Measurements from ENCODE around the gene RTN4R. TPM values are rescaled to one million over a fixed set of nuclear protein-coding genes. Genes with fewer than 3 reads are reported as not detected.

RTN4R gene
- total RNA-seq, 4 donors from 2014 or later: 2.5 to 6.9 (median 3.6) TPM

DNA sequence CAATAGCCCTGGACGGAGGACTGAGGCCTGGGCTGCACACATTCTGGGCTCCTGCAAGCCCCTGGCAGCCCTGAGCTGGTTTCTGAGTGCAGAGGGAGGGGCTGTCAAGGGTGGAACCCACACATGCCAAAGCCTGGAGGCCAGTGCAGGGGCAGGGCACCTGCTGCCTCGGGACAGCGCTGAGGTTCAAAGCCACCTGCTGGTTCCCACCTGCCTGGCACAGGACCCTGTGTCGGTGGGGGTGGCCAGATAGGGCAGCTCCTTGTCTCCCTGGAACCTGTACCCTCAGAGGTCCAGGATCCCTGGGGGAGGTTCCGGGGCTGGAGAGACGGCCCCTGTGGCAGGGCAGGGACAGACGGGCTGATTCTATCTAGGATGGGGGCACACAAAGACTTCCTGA lies 40.8 kb downstream of the RTN4R start:
- Histone ChIP-seq H3K4me1 (peaks cover 0 to 10% (median 0%) of the 10 kb centered on the region in 4 donors), H3K36me3 (no peaks in the 10 kb centered on the region), H3K4me3 (no peak overlapping the region), H3K27ac (no peak overlapping the region), H3K9me3 (no peaks in the 10 kb centered on the region), H3K27me3 (peaks cover 0 to 7% of the 10 kb centered on the region in 2 donors)
- WGBS, 2 donors: 44 to 75% methylated on average over 1 to 7 of the region's 7 CpGs
- DNase-seq (ENCODE audit: low spot score in 2 of 2): no peak
- TF ChIP-seq POLR2A (IDR thresholded peaks at IDR 0.05) (no peak), EP300 (IDR thresholded peaks at IDR 0.05) (no peak)
- TF ChIP-seq, protein P1, sequence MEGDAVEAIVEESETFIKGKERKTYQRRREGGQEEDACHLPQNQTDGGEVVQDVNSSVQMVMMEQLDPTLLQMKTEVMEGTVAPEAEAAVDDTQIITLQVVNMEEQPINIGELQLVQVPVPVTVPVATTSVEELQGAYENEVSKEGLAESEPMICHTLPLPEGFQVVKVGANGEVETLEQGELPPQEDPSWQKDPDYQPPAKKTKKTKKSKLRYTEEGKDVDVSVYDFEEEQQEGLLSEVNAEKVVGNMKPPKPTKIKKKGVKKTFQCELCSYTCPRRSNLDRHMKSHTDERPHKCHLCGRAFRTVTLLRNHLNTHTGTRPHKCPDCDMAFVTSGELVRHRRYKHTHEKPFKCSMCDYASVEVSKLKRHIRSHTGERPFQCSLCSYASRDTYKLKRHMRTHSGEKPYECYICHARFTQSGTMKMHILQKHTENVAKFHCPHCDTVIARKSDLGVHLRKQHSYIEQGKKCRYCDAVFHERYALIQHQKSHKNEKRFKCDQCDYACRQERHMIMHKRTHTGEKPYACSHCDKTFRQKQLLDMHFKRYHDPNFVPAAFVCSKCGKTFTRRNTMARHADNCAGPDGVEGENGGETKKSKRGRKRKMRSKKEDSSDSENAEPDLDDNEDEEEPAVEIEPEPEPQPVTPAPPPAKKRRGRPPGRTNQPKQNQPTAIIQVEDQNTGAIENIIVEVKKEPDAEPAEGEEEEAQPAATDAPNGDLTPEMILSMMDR (IDR thresholded peaks at IDR 0.05): no peak

DNA sequence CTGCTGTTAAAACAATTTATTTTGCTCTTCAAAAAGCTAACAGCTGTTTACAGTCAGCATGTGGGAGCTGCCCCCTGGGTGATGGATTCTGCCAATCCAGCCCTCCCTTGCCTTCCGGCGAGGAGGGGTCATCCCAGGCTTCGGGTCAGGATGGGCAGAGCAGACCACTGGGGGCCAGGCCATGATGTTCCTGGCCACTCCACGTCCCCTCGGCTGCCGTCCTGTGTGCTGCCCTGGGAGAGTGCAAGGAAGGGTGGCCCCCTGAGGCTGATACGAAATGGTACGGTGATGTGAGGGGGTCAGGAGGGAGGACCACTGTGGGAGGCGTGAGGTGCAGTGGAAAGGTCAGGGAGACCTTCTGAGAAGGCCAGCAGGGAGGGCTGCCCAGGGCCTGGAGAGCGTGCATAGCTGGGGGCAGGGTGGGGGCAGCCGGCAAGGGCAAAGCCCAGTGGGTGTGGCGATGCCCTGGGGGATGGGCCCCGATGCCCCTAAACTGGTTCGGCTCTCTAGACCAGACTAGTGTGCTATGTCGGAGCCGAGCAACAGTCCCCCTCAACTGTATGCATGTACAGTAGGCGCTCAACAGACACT lies 41.3 kb downstream of the RTN4R start:
- no peak for DNase-seq (ENCODE audit: low spot score in 2 of 2)
- Histone ChIP-seq H3K9me3 (no peaks in the 10 kb centered on the region), H3K27ac (no peak overlapping the region), H3K4me3 (no peak overlapping the region), H3K27me3 (peaks cover 0 to 7% of the 10 kb centered on the region in 2 donors), H3K4me1 (peaks cover 0 to 10% (median 0%) of the 10 kb centered on the region in 4 donors), H3K36me3 (no peaks in the 10 kb centered on the region)
- TF ChIP-seq POLR2A (IDR thresholded peaks at IDR 0.05) (no peak), EP300 (IDR thresholded peaks at IDR 0.05) (no peak)
- TF ChIP-seq, protein P1 (IDR thresholded peaks at IDR 0.05): no peak
- 53 to 72% methylated on average over 13 to 17 of the region's 17 CpGs for WGBS, 2 donors

DNA sequence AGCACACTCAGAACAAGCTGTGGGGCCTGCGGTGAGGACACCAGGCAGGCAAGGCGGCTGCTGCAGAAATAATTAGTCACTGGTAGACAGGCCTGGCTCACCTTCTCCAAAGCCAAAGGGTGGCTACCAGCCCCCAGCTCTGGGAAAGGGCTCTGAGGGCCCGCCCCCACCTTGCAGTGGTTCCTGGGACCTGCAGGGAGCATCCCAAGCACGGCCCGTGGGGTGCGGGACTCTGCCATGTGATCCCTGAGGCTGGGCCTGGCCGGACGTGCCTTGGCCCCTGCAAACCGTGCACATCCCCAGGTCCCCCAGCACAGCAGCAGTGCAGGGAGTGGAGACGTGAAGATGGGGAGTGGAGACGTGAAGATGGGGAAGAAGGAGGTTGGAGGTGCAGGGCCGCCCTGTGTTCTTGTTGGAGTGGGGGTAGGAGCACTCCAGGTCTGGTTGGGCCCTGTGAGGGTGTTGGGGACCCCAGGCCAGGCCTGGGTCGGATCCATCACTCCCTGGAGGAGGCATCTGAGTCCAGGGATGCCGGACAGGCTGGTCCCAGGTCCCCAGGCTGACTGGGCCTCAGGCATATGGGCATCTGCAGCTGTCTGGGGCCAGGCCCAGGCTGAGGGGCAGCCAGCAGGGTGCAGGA lies 41.9 kb downstream of the RTN4R start:
- no peaks in the 10 kb centered on the region for H3K9me3 ChIP-seq
- WGBS, 2 donors: 66 to 80% methylated on average over 9 to 12 of the region's 14 CpGs
- no peaks in the 10 kb centered on the region for H3K36me3 ChIP-seq
- DNase-seq (ENCODE audit: low spot score in 2 of 2): no peak
- H3K4me1 ChIP-seq: peaks cover 0 to 10% (median 0%) of the 10 kb centered on the region in 4 donors
- no peak overlapping the region for H3K4me3 ChIP-seq
- H3K27me3 ChIP-seq: peaks cover 0 to 7% of the 10 kb centered on the region in 2 donors
- H3K27ac ChIP-seq: no peak overlapping the region
- TF ChIP-seq, protein P1 (IDR thresholded peaks at IDR 0.05): no peak

DNA sequence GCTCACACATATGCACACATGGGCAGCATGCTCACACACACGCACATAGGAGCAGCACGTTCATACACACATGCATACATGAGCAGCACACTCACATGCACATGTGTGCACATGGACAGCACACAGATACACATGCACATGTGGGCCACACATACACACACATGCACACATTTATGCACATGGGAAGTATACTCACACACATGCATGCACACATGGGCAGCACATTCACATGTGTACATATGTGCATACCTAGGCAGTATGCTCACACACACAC lies 42.5 kb downstream of the RTN4R start:
- Histone ChIP-seq H3K36me3 (no peaks in the 10 kb centered on the region), H3K4me3 (no peak overlapping the region), H3K27ac (no peak overlapping the region), H3K9me3 (no peaks in the 10 kb centered on the region), H3K27me3 (peaks cover 0 to 10% of the 10 kb centered on the region in 2 donors), H3K4me1 (peaks cover 0 to 10% (median 0%) of the 10 kb centered on the region in 4 donors)
- TF ChIP-seq, protein P1 (IDR thresholded peaks at IDR 0.05): no peak
- TF ChIP-seq EP300 (IDR thresholded peaks at IDR 0.05) (no peak), POLR2A (IDR thresholded peaks at IDR 0.05) (no peak)
- WGBS, 2 donors: 97 to 100% methylated on average over 2 of the region's 2 CpGs
- no peak for DNase-seq (ENCODE audit: low spot score in 2 of 2)

DNA sequence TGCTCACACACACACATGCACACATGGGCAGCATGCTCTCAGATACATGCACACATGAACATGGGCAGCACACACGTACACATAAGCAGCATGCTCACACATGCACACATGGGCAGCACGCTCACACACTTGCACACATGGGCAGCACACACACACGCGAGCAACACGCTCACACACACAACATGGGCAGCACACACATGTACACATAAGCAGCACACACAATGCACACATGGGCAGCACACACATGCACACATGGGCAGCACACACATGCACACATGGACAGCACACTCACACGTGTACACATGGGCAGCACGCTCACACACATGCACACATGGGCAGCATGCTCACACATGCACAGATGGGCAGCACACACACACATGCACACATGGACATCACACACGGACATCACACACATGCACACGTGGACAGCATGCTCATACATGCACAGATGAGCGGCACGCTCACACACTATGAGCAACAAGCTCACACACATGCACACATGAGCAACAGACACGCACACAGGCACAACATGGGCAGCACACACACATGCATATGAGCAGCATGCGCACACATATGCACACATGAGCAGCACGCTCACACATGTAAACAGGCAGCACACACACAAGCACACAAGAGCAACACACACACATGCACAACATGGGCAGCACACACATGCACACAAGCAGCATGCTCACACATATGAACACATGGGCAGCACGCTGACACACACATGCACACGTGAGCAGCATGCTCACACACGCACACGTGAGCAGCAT lies 43.0 kb downstream of the RTN4R start:
- Histone ChIP-seq H3K27me3 (peaks cover 0 to 10% of the 10 kb centered on the region in 2 donors), H3K27ac (no peak overlapping the region), H3K4me1 (peaks cover 0 to 6% (median 0%) of the 10 kb centered on the region in 4 donors), H3K36me3 (no peaks in the 10 kb centered on the region), H3K9me3 (no peaks in the 10 kb centered on the region), H3K4me3 (no peak overlapping the region)
- 91% methylated on average over 14 to 18 of the region's 18 CpGs for WGBS, 2 donors
- no peak for DNase-seq (ENCODE audit: low spot score in 2 of 2)
- TF ChIP-seq, protein P1 (IDR thresholded peaks at IDR 0.05): no peak
- TF ChIP-seq POLR2A (IDR thresholded peaks at IDR 0.05) (no peak), EP300 (IDR thresholded peaks at IDR 0.05) (no peak)

Measured in tibial nerve (tissue), 4 donors.